ENCODE measurements around the gene PLD1.
"Not testable (repeated sequence)": the region's sequence is repeated elsewhere in the genome, so short reads cannot be mapped to it uniquely, and the experiment has no call there.

Gene PLD1

GRCh38 chr3:171700653-171701052 is 109.6 kb downstream of the PLD1 start:
- DNase-seq (ENCODE audit: low read depth in 2 of 2), result no peak

GRCh38 chr3:171700157-171700556 is 110.1 kb downstream of the PLD1 start:
- no peak for DNase-seq (ENCODE audit: low read depth in 2 of 2)

- no peak for DNase-seq (ENCODE audit: low read depth in 2 of 2)
These were observed 110.7 kb downstream of the PLD1 start for GRCh38 chr3:171699601-171700000.

- no peak for DNase-seq (ENCODE audit: low read depth in 2 of 2)
These were observed 113.5 kb downstream of the PLD1 start for GRCh38 chr3:171696805-171697204.

GRCh38 chr3:171695426-171695825 is 114.9 kb downstream of the PLD1 start:
- DNase-seq (ENCODE audit: low read depth in 2 of 2), result no peak

GRCh38 chr3:171694888-171695287 is 115.4 kb downstream of the PLD1 start:
- DNase-seq (ENCODE audit: low read depth in 2 of 2), result no peak

GRCh38 chr3:171692551-171692950 is 117.7 kb downstream of the PLD1 start:
- DNase-seq (ENCODE audit: low read depth in 2 of 2), result not testable (repeated sequence)

GRCh38 chr3:171691485-171691884 is 118.8 kb downstream of the PLD1 start:
- DNase-seq (ENCODE audit: low read depth in 2 of 2), result no peak

- DNase-seq (ENCODE audit: low read depth in 2 of 2), result no peak
These were observed 120.0 kb downstream of the PLD1 start for GRCh38 chr3:171690281-171690680.

- DNase-seq (ENCODE audit: low read depth in 2 of 2), result no peak
These were observed 121.7 kb downstream of the PLD1 start for GRCh38 chr3:171688593-171688992.

GRCh38 chr3:171688002-171688401 is 122.3 kb downstream of the PLD1 start:
- DNase-seq (ENCODE audit: low read depth in 2 of 2), result no peak

GRCh38 chr3:171687581-171687980 is 122.7 kb downstream of the PLD1 start:
- DNase-seq (ENCODE audit: low read depth in 2 of 2), result no peak

- no peak for DNase-seq (ENCODE audit: low read depth in 2 of 2)
These were observed 123.2 kb downstream of the PLD1 start for GRCh38 chr3:171687064-171687463.

GRCh38 chr3:171685116-171685895 is 125.0 kb downstream of the PLD1 start:
- no peak for DNase-seq (ENCODE audit: low read depth in 2 of 2)

GRCh38 chr3:171684221-171684620 is 126.1 kb downstream of the PLD1 start:
- DNase-seq (ENCODE audit: low read depth in 2 of 2), result no peak

- no peak for DNase-seq (ENCODE audit: low read depth in 2 of 2)
These were observed 127.5 kb downstream of the PLD1 start for GRCh38 chr3:171682743-171683142.

GRCh38 chr3:171680726-171681411 is 129.4 kb downstream of the PLD1 start:
- no peak for DNase-seq (ENCODE audit: low read depth in 2 of 2)

- no peak for DNase-seq (ENCODE audit: low read depth in 2 of 2)
These were observed 131.3 kb downstream of the PLD1 start for GRCh38 chr3:171678971-171679492.

- DNase-seq (ENCODE audit: low read depth in 2 of 2), result no peak
These were observed 132.6 kb downstream of the PLD1 start for GRCh38 chr3:171677706-171678105.

- no peak for DNase-seq (ENCODE audit: low read depth in 2 of 2)
These were observed 133.6 kb downstream of the PLD1 start for GRCh38 chr3:171676601-171677175.

GRCh38 chr3:171673951-171674350 is 136.3 kb downstream of the PLD1 start:
- DNase-seq (ENCODE audit: low read depth in 2 of 2), result no peak

GRCh38 chr3:171672538-171672937 is 137.7 kb downstream of the PLD1 start:
- no peak for DNase-seq (ENCODE audit: low read depth in 2 of 2)

- DNase-seq (ENCODE audit: low read depth in 2 of 2), result no peak
These were observed 138.2 kb downstream of the PLD1 start for GRCh38 chr3:171672124-171672523.

All from fibroblast of skin of left biceps (primary cell).